GM23338 (cell line): Measurements from ENCODE around the gene LYSMD4.

Experiments
- EZH2 ChIP-seq: fragments of 200-600 bp; sonication (generic); IDR thresholded peaks from one replicate; pipeline ENCODE4 v1.8.0; 2017; ENCODE audit warnings: antibody characterized with exemption, mild to moderate bottlenecking, low read depth; ENCODE audit not compliant: unreplicated experiment
- EZH2phosphoT487 ChIP-seq: fragments of 200-600 bp; sonication (generic); IDR thresholded peaks from one replicate; pipeline ENCODE4 v1.8.1; 2018; ENCODE audit warnings: antibody characterized with exemption; ENCODE audit not compliant: unreplicated experiment
- POLR2AphosphoS5 ChIP-seq: IDR thresholded peaks from 2 replicates; pipeline ENCODE4 v1.6.1; 2016; ENCODE audit warnings: antibody characterized with exemption, low read depth
- STAT1 ChIP-seq: IDR thresholded peaks from one replicate; pipeline ENCODE4 v1.6.1; 2016; ENCODE audit warnings: antibody characterized with exemption; ENCODE audit not compliant: unreplicated experiment
- TF ChIP-seq, protein P1 (sequence below), 2 experiments: fragments of 200-600 bp in 1 of 2; sonication (generic) in 1 of 2; conservative IDR thresholded peaks; 2 replicates each; pipeline versions ENCODE4 v1.5.1 to v1.6.1; 2016 to 2017; ENCODE audit warnings: antibody characterized with exemption in 2 of 2, low read depth in 2 of 2, mild to moderate bottlenecking in 2 of 2, moderate library complexity in 1 of 2
- TF ChIP-seq, protein P2 (sequence below): IDR thresholded peaks from one replicate; pipeline ENCODE4 v1.6.1; 2018; ENCODE audit warnings: antibody characterized with exemption; ENCODE audit not compliant: unreplicated experiment

DNA sequence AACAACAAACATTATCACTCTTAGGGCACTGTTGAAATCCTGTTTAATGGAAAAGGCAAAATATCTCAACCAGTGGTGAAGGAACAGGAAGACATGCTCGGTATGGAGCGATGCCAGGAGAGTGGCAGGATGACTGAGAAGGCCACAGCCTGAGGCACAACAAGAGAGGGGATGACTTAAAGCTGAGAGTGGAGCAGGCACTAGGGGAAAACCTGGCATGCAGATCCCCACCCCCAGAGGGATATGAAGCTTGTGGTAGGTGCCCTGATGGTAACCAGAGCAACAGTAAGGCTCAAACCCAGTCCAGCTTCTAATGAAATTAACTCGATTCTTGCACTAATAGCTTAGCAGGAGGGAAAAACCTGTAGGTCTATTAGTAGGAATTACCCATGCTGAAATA lies 40.4 kb downstream of the LYSMD4 start:
- no peak for TF ChIP-seq STAT1
- TF ChIP-seq, protein P1, sequence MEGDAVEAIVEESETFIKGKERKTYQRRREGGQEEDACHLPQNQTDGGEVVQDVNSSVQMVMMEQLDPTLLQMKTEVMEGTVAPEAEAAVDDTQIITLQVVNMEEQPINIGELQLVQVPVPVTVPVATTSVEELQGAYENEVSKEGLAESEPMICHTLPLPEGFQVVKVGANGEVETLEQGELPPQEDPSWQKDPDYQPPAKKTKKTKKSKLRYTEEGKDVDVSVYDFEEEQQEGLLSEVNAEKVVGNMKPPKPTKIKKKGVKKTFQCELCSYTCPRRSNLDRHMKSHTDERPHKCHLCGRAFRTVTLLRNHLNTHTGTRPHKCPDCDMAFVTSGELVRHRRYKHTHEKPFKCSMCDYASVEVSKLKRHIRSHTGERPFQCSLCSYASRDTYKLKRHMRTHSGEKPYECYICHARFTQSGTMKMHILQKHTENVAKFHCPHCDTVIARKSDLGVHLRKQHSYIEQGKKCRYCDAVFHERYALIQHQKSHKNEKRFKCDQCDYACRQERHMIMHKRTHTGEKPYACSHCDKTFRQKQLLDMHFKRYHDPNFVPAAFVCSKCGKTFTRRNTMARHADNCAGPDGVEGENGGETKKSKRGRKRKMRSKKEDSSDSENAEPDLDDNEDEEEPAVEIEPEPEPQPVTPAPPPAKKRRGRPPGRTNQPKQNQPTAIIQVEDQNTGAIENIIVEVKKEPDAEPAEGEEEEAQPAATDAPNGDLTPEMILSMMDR (conservative IDR thresholded peaks at IDR 0.05; ENCODE audit: low read depth in 2 of 2), result no peak
- TF ChIP-seq POLR2AphosphoS5, result no peak
- TF ChIP-seq EZH2phosphoT487, result no peak
- TF ChIP-seq, protein P2, sequence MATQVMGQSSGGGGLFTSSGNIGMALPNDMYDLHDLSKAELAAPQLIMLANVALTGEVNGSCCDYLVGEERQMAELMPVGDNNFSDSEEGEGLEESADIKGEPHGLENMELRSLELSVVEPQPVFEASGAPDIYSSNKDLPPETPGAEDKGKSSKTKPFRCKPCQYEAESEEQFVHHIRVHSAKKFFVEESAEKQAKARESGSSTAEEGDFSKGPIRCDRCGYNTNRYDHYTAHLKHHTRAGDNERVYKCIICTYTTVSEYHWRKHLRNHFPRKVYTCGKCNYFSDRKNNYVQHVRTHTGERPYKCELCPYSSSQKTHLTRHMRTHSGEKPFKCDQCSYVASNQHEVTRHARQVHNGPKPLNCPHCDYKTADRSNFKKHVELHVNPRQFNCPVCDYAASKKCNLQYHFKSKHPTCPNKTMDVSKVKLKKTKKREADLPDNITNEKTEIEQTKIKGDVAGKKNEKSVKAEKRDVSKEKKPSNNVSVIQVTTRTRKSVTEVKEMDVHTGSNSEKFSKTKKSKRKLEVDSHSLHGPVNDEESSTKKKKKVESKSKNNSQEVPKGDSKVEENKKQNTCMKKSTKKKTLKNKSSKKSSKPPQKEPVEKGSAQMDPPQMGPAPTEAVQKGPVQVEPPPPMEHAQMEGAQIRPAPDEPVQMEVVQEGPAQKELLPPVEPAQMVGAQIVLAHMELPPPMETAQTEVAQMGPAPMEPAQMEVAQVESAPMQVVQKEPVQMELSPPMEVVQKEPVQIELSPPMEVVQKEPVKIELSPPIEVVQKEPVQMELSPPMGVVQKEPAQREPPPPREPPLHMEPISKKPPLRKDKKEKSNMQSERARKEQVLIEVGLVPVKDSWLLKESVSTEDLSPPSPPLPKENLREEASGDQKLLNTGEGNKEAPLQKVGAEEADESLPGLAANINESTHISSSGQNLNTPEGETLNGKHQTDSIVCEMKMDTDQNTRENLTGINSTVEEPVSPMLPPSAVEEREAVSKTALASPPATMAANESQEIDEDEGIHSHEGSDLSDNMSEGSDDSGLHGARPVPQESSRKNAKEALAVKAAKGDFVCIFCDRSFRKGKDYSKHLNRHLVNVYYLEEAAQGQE, result no peak
- no peak for TF ChIP-seq EZH2
